ENCODE results near the gene TCP11L2. TPM values are rescaled to one million over a fixed set of nuclear protein-coding genes. Genes with fewer than 3 reads are reported as not detected.

The TCP11L2 gene
- total and polyA plus RNA-seq, 9 of the 15 experiments (the other 6 are each of a cell fraction or from before 2014, with no cell fraction given) = 0.39 to 4.5 (median 1.3) TPM

DNA sequence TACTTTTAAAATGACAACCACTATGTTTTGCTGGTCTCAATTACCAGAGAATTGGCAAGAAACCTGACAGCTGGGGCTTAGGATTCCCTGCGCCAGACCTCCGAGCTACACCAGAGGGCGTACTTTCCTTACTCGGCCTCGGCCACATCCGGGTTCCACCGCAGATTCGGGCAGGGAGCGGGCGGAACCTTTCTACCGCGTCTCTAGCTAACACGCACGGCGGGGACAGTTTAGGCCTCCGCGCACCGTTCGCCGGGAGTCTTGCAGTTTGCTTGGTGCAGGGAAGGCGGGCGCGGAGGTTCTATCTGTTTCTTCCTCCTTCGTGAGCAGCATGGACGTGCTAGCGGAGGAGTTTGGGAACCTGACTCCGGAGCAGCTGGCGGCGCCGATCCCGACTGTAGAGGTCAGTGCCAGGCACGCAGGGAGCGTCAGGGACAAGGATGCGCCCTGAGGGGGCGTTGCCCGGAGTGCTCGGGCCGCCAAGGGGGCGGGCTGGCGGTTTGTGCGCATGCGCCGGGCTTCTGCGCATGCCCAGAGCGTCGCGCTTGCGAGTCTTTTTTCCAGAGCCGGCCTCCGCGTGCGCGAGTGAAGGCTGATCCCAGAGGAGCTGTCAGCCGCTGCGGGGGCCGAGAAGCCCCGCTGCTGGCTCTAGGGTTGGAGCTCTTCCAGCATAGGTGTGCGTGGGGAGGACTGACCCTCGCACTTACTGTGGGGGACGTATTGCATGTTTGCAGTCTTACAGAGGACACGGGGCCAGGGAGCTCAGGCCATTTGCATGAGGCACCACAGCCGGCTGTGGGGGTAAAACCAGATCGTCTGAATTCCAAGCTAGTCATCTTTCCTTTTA is 55.2 kb downstream of the TCP11L2 start, which contains the start of gene POLR3B (continued):
- no peak for TF ChIP-seq FIP1L1 (IDR thresholded peaks at IDR 0.05; ENCODE audit: low read depth, low read length, poor library complexity, severe bottlenecking)
- TF ChIP-seq DACH1 (IDR thresholded peaks at IDR 0.05; ENCODE audit: partially characterized antibody) = no peak
- peak; percentile 23; the same call in 1 of the 2 replicates for TF ChIP-seq ZNF212 (CRISPR knock-in tag; IDR thresholded peaks at IDR 0.05)
- TF ChIP-seq CBX2 (IDR thresholded peaks at IDR 0.05; ENCODE audit: insufficient read depth, low read length, poor library complexity, severe bottlenecking) = no peak
- TF ChIP-seq TCF3 (CRISPR knock-in tag; IDR thresholded peaks at IDR 0.05) = peak; percentile 37
- TF ChIP-seq, protein P1, sequence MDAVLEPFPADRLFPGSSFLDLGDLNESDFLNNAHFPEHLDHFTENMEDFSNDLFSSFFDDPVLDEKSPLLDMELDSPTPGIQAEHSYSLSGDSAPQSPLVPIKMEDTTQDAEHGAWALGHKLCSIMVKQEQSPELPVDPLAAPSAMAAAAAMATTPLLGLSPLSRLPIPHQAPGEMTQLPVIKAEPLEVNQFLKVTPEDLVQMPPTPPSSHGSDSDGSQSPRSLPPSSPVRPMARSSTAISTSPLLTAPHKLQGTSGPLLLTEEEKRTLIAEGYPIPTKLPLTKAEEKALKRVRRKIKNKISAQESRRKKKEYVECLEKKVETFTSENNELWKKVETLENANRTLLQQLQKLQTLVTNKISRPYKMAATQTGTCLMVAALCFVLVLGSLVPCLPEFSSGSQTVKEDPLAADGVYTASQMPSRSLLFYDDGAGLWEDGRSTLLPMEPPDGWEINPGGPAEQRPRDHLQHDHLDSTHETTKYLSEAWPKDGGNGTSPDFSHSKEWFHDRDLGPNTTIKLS (IDR thresholded peaks at IDR 0.05; ENCODE audit: borderline replicate concordance, low read depth) = peak; percentile 56; the same call in 1 of the 2 replicates
- no peak for TF ChIP-seq KHSRP (IDR thresholded peaks at IDR 0.05)
- TF ChIP-seq ZNF3 (CRISPR knock-in tag; IDR thresholded peaks at IDR 0.05) = no peak
- TF ChIP-seq PCBP1 (IDR thresholded peaks at IDR 0.05; ENCODE audit: low read depth, low read length, poor library complexity, severe bottlenecking) = no peak
- TF ChIP-seq MAFF (IDR thresholded peaks at IDR 0.05; ENCODE audit: low read length) = no peak
